ENCODE results near the gene CD52.
A peak's percentile ranks its signal among the peaks of the same experiment; 100 is the strongest.
"Not testable (repeated sequence)": the region's sequence is repeated elsewhere in the genome, so short reads cannot be mapped to it uniquely, and the experiment has no call there.

Gene CD52

GRCh38 chr1:26302733-26303405 lies 14.9 kb upstream of the CD52 start:
- DNase-seq = no peak

GRCh38 chr1:26305667-26306289 lies 12.0 kb upstream of the CD52 start:
- no peak for DNase-seq

GRCh38 chr1:26306290-26307229 lies 11.2 kb upstream of the CD52 start, which contains the start of gene UBXN11:
Gene UBXN11 (minus strand): TSS chr1:26306636. CDS start chr1:26302883, 3,753 bp downstream.
- peak; percentile 93 for DNase-seq

- no peak for DNase-seq
Observed at GRCh38 chr1:26307363-26307781, 10.4 kb upstream of the CD52 start.

- not testable (repeated sequence) for DNase-seq
Observed at GRCh38 chr1:26307966-26308899, 9.5 kb upstream of the CD52 start.

GRCh38 chr1:26314501-26314900 lies 3.3 kb upstream of the CD52 start:
- no peak for DNase-seq

- DNase-seq = no peak
Observed at GRCh38 chr1:26315874-26316850, 1.6 kb upstream of the CD52 start.

- no peak for DNase-seq
Observed at GRCh38 chr1:26317146-26317545, 612 bp upstream of the CD52 start.

- DNase-seq = peak; percentile 29
Observed at GRCh38 chr1:26318338-26319064, 743 bp downstream of the CD52 start.

GRCh38 chr1:26320896-26321295 lies 3.1 kb downstream of the CD52 start:
- DNase-seq = no peak

- DNase-seq = peak; percentile 89
Observed at GRCh38 chr1:26321315-26322041, 3.7 kb downstream of the CD52 start.

- DNase-seq = no peak
Observed at GRCh38 chr1:26322042-26322331, 4.2 kb downstream of the CD52 start.

GRCh38 chr1:26323382-26323781 lies 5.6 kb downstream of the CD52 start:
- DNase-seq = no peak

- no peak for DNase-seq
Observed at GRCh38 chr1:26324550-26324949, 6.8 kb downstream of the CD52 start.

- no peak for DNase-seq
Observed at GRCh38 chr1:26327956-26328362, 10.2 kb downstream of the CD52 start.

- no peak for DNase-seq
Observed at GRCh38 chr1:26328597-26328996, 10.8 kb downstream of the CD52 start.

- not testable (repeated sequence) for DNase-seq
Observed at GRCh38 chr1:26329380-26329779, 11.6 kb downstream of the CD52 start.

GRCh38 chr1:26330276-26330675 lies 12.5 kb downstream of the CD52 start:
- DNase-seq = no peak

- not testable (repeated sequence) for DNase-seq
Observed at GRCh38 chr1:26333312-26333711, 15.6 kb downstream of the CD52 start.

Data from CD4-positive, alpha-beta T cell treated with Interleukin-15 for 1 hour (primary cell).